ENCODE measurements around the gene FSTL5.

FSTL5 gene

GRCh38 chr4:161642708-161643107, 521.1 kb downstream of the FSTL5 start:
- no peaks in the 10 kb centered on the region for H3K4me1 ChIP-seq (ENCODE audit: insufficient read depth, low read length)
- no peak overlapping the region for H3K4me2 ChIP-seq (ENCODE audit: insufficient read depth, low read length)
- no peaks in the 10 kb centered on the region for H3K9me3 ChIP-seq (ENCODE audit: insufficient read depth, low read length, severe bottlenecking)
- H2AFZ ChIP-seq (ENCODE audit: low read depth, low read length), result no peak overlapping the region
- H3K27ac ChIP-seq (ENCODE audit: low read length), result no peak overlapping the region
- no peak overlapping the region for H3K9ac ChIP-seq (ENCODE audit: low read depth, low read length)
- no peak for DNase-seq
- no peaks in the 10 kb centered on the region for H3K36me3 ChIP-seq (ENCODE audit: insufficient read depth, low read length)
- no peaks in the 10 kb centered on the region for H4K20me1 ChIP-seq (ENCODE audit: insufficient read depth, low read length)
- no peak overlapping the region for H3K4me3 ChIP-seq (ENCODE audit: low read depth in 1 of 2, low read length in 2 of 2)
- no peaks in the 10 kb centered on the region for H3K79me2 ChIP-seq (ENCODE audit: insufficient read depth, low read length)
- TF ChIP-seq CTCF (IDR thresholded peaks at IDR 0.05; ENCODE audit: borderline replicate concordance, extremely low read depth, low read length, poor library complexity, severe bottlenecking), result peak; percentile 15
- no peak for TF ChIP-seq EZH2 (IDR thresholded peaks at IDR 0.05; ENCODE audit: borderline replicate concordance, low read depth, low read length, severe bottlenecking)
- no peaks in the 10 kb centered on the region for H3K27me3 ChIP-seq (ENCODE audit: insufficient read depth, low read length, poor library complexity)
- ATAC-seq (ENCODE audit: insufficient read depth, low read depth), result no peak

- no peak for DNase-seq
- ATAC-seq (ENCODE audit: insufficient read depth, low read depth), result no peak
- H3K4me1 ChIP-seq (ENCODE audit: insufficient read depth, low read length), result no peaks in the 10 kb centered on the region
- no peak overlapping the region for H3K4me2 ChIP-seq (ENCODE audit: insufficient read depth, low read length)
- no peaks in the 10 kb centered on the region for H3K9me3 ChIP-seq (ENCODE audit: insufficient read depth, low read length, severe bottlenecking)
- no peaks in the 10 kb centered on the region for H3K36me3 ChIP-seq (ENCODE audit: insufficient read depth, low read length)
- no peak overlapping the region for H3K9ac ChIP-seq (ENCODE audit: low read depth, low read length)
- TF ChIP-seq CTCF (IDR thresholded peaks at IDR 0.05; ENCODE audit: borderline replicate concordance, extremely low read depth, low read length, poor library complexity, severe bottlenecking) (no peak), EZH2 (IDR thresholded peaks at IDR 0.05; ENCODE audit: borderline replicate concordance, low read depth, low read length, severe bottlenecking) (no peak)
- no peak overlapping the region for H2AFZ ChIP-seq (ENCODE audit: low read depth, low read length)
- H3K27me3 ChIP-seq (ENCODE audit: insufficient read depth, low read length, poor library complexity), result no peaks in the 10 kb centered on the region
- H3K79me2 ChIP-seq (ENCODE audit: insufficient read depth, low read length), result no peaks in the 10 kb centered on the region
- no peaks in the 10 kb centered on the region for H4K20me1 ChIP-seq (ENCODE audit: insufficient read depth, low read length)
- no peak overlapping the region for H3K27ac ChIP-seq (ENCODE audit: low read length)
- H3K4me3 ChIP-seq (ENCODE audit: low read depth in 1 of 2, low read length in 2 of 2), result no peak overlapping the region
Observed at GRCh38 chr4:161629694-161630441, 533.9 kb downstream of the FSTL5 start.

GRCh38 chr4:161604516-161605300, 559.1 kb downstream of the FSTL5 start:
- Histone ChIP-seq H3K27ac (ENCODE audit: low read length) (no peak overlapping the region), H3K9ac (ENCODE audit: low read depth, low read length) (no peak overlapping the region), H3K9me3 (ENCODE audit: insufficient read depth, low read length, severe bottlenecking) (no peaks in the 10 kb centered on the region), H3K4me2 (ENCODE audit: insufficient read depth, low read length) (no peak overlapping the region), H3K79me2 (ENCODE audit: insufficient read depth, low read length) (no peaks in the 10 kb centered on the region), H4K20me1 (ENCODE audit: insufficient read depth, low read length) (no peaks in the 10 kb centered on the region), H2AFZ (ENCODE audit: low read depth, low read length) (no peak overlapping the region), H3K36me3 (ENCODE audit: insufficient read depth, low read length) (no peaks in the 10 kb centered on the region), H3K4me3 (ENCODE audit: low read depth in 1 of 2, low read length in 2 of 2) (no peak overlapping the region), H3K27me3 (ENCODE audit: insufficient read depth, low read length, poor library complexity) (no peaks in the 10 kb centered on the region), H3K4me1 (ENCODE audit: insufficient read depth, low read length) (no peaks in the 10 kb centered on the region)
- no peak for DNase-seq
- ATAC-seq (ENCODE audit: insufficient read depth, low read depth), result no peak
- no peak for TF ChIP-seq EZH2 (IDR thresholded peaks at IDR 0.05; ENCODE audit: borderline replicate concordance, low read depth, low read length, severe bottlenecking)

- TF ChIP-seq EZH2 (IDR thresholded peaks at IDR 0.05; ENCODE audit: borderline replicate concordance, low read depth, low read length, severe bottlenecking), result no peak
- Histone ChIP-seq H3K27me3 (ENCODE audit: insufficient read depth, low read length, poor library complexity) (no peaks in the 10 kb centered on the region), H3K9ac (ENCODE audit: low read depth, low read length) (no peak overlapping the region), H3K4me3 (ENCODE audit: low read depth in 1 of 2, low read length in 2 of 2) (no peak overlapping the region), H3K27ac (ENCODE audit: low read length) (no peak overlapping the region), H3K36me3 (ENCODE audit: insufficient read depth, low read length) (no peaks in the 10 kb centered on the region), H3K9me3 (ENCODE audit: insufficient read depth, low read length, severe bottlenecking) (no peaks in the 10 kb centered on the region), H4K20me1 (ENCODE audit: insufficient read depth, low read length) (no peaks in the 10 kb centered on the region), H3K4me1 (ENCODE audit: insufficient read depth, low read length) (no peaks in the 10 kb centered on the region), H3K79me2 (ENCODE audit: insufficient read depth, low read length) (no peaks in the 10 kb centered on the region), H3K4me2 (ENCODE audit: insufficient read depth, low read length) (no peak overlapping the region), H2AFZ (ENCODE audit: low read depth, low read length) (no peak overlapping the region)
- no peak for ATAC-seq (ENCODE audit: insufficient read depth, low read depth)
- no peak for DNase-seq
Observed at GRCh38 chr4:161601011-161601410, 562.8 kb downstream of the FSTL5 start.

All from DND-41 (cell line).